ENCODE data around the gene UBXN7.

Gene UBXN7

GRCh38 chr3:196406811-196407470 is 25.3 kb downstream of the UBXN7 start:
- no peak overlapping the region for H3K9ac ChIP-seq
- H3K27me3 ChIP-seq (ENCODE audit: control insufficient read depth, insufficient read depth, low read length): no peaks in the 10 kb centered on the region
- H3K4me3 ChIP-seq (ENCODE audit: low read depth, low read length): no peak overlapping the region
- H3K27ac ChIP-seq: no peak overlapping the region
- H3K9me3 ChIP-seq (ENCODE audit: control insufficient read depth, low read length): no peaks in the 10 kb centered on the region
- TF ChIP-seq CTCF (IDR thresholded peaks at IDR 0.05): no peak
- no peak overlapping the region for H3K4me2 ChIP-seq (ENCODE audit: low read length)
- peaks cover 36% of the 10 kb centered on the region for H3K79me2 ChIP-seq
- H2AFZ ChIP-seq: no peak overlapping the region
- H3K4me1 ChIP-seq: no peaks in the 10 kb centered on the region
- H3K36me3 ChIP-seq (ENCODE audit: control insufficient read depth, insufficient read depth, low read length): no peaks in the 10 kb centered on the region

- Histone ChIP-seq H3K4me3 (ENCODE audit: low read depth, low read length) (no peak overlapping the region), H3K4me2 (ENCODE audit: low read length) (no peak overlapping the region), H3K27me3 (ENCODE audit: control insufficient read depth, insufficient read depth, low read length) (no peaks in the 10 kb centered on the region), H3K36me3 (ENCODE audit: control insufficient read depth, insufficient read depth, low read length) (no peaks in the 10 kb centered on the region), H3K9ac (no peak overlapping the region), H3K27ac (no peak overlapping the region), H3K9me3 (ENCODE audit: control insufficient read depth, low read length) (no peaks in the 10 kb centered on the region), H2AFZ (no peak overlapping the region), H3K4me1 (no peaks in the 10 kb centered on the region), H3K79me2 (peaks cover 14% of the 10 kb centered on the region)
- no peak for TF ChIP-seq CTCF (IDR thresholded peaks at IDR 0.05)
Measured at GRCh38 chr3:196400331-196400730, 31.9 kb downstream of the UBXN7 start.

GRCh38 chr3:196399485-196399945 is 32.7 kb downstream of the UBXN7 start:
- H3K4me2 ChIP-seq (ENCODE audit: low read length): no peak overlapping the region
- H3K4me1 ChIP-seq: no peaks in the 10 kb centered on the region
- H2AFZ ChIP-seq: no peak overlapping the region
- H3K4me3 ChIP-seq (ENCODE audit: low read depth, low read length): no peak overlapping the region
- H3K27me3 ChIP-seq (ENCODE audit: control insufficient read depth, insufficient read depth, low read length): no peaks in the 10 kb centered on the region
- H3K9me3 ChIP-seq (ENCODE audit: control insufficient read depth, low read length): no peaks in the 10 kb centered on the region
- no peak for TF ChIP-seq CTCF (IDR thresholded peaks at IDR 0.05)
- no peak overlapping the region for H3K27ac ChIP-seq
- no peaks in the 10 kb centered on the region for H3K36me3 ChIP-seq (ENCODE audit: control insufficient read depth, insufficient read depth, low read length)
- no peak overlapping the region for H3K9ac ChIP-seq
- H3K79me2 ChIP-seq: peaks cover 14% of the 10 kb centered on the region

- Histone ChIP-seq H3K79me2 (peaks cover 14% of the 10 kb centered on the region), H3K4me2 (ENCODE audit: low read length) (no peak overlapping the region), H3K9ac (no peak overlapping the region), H3K4me3 (ENCODE audit: low read depth, low read length) (no peak overlapping the region), H3K36me3 (ENCODE audit: control insufficient read depth, insufficient read depth, low read length) (no peaks in the 10 kb centered on the region), H3K27me3 (ENCODE audit: control insufficient read depth, insufficient read depth, low read length) (no peaks in the 10 kb centered on the region), H2AFZ (no peak overlapping the region), H3K4me1 (no peaks in the 10 kb centered on the region), H3K9me3 (ENCODE audit: control insufficient read depth, low read length) (no peaks in the 10 kb centered on the region), H3K27ac (no peak overlapping the region)
- no peak for TF ChIP-seq CTCF (IDR thresholded peaks at IDR 0.05)
Measured at GRCh38 chr3:196398782-196399181, 33.4 kb downstream of the UBXN7 start.

- TF ChIP-seq CTCF (IDR thresholded peaks at IDR 0.05): no peak
- H3K9ac ChIP-seq: no peak overlapping the region
- H2AFZ ChIP-seq: no peak overlapping the region
- no peaks in the 10 kb centered on the region for H3K27me3 ChIP-seq (ENCODE audit: control insufficient read depth, insufficient read depth, low read length)
- no peaks in the 10 kb centered on the region for H3K36me3 ChIP-seq (ENCODE audit: control insufficient read depth, insufficient read depth, low read length)
- H3K4me3 ChIP-seq (ENCODE audit: low read depth, low read length): no peak overlapping the region
- peaks cover 10% of the 10 kb centered on the region for H3K79me2 ChIP-seq
- no peak overlapping the region for H3K27ac ChIP-seq
- no peak overlapping the region for H3K4me2 ChIP-seq (ENCODE audit: low read length)
- no peaks in the 10 kb centered on the region for H3K4me1 ChIP-seq
- no peaks in the 10 kb centered on the region for H3K9me3 ChIP-seq (ENCODE audit: control insufficient read depth, low read length)
Measured at GRCh38 chr3:196397941-196398340, 34.3 kb downstream of the UBXN7 start.

All from parathyroid adenoma (tissue), 2 donors.